Stimulated activated CD8-positive, alpha-beta memory T cell treated with anti-CD3 and anti-CD28 coated beads, Interleukin-7, amount 100 ng/mL, for 4 hours (primary cell): ENCODE data around the gene CD4.

ENCODE experiments used
- DNase-seq, 2 donors: peaks; one replicate each; pipeline ENCODE4 v3.0.0-alpha.2; 2020; ENCODE audit warnings: low read depth in 2 of 2

CD4 gene

DNA sequence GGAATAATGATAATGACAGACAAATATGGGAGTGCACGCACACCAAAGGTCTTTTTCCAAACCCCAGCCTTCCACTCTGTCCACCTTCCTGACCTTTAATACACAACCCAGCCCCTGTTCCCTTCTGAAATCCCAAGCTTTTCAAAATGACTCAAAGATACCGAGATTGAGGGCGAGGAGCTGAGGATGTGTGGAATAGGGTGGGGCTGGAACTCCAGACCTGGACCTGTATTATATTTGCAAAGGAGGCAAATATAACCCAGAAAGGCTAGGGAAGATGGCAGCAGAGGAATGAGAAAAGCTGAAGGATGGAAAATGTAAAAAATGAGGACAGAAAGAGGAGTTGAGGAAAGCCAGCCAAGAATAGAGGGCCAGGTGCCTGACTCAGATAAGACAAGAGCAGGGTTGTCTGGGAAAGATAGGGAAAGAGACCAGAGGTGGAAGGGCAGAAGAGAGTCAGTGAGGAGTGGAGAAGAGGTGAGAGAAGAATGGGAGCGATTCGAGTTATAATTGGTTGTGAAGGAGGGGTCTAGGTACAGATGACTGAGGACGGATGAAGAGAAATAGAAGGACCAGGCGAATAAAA lies 24.2 kb upstream of the CD4 start:
- no peak for DNase-seq

DNA sequence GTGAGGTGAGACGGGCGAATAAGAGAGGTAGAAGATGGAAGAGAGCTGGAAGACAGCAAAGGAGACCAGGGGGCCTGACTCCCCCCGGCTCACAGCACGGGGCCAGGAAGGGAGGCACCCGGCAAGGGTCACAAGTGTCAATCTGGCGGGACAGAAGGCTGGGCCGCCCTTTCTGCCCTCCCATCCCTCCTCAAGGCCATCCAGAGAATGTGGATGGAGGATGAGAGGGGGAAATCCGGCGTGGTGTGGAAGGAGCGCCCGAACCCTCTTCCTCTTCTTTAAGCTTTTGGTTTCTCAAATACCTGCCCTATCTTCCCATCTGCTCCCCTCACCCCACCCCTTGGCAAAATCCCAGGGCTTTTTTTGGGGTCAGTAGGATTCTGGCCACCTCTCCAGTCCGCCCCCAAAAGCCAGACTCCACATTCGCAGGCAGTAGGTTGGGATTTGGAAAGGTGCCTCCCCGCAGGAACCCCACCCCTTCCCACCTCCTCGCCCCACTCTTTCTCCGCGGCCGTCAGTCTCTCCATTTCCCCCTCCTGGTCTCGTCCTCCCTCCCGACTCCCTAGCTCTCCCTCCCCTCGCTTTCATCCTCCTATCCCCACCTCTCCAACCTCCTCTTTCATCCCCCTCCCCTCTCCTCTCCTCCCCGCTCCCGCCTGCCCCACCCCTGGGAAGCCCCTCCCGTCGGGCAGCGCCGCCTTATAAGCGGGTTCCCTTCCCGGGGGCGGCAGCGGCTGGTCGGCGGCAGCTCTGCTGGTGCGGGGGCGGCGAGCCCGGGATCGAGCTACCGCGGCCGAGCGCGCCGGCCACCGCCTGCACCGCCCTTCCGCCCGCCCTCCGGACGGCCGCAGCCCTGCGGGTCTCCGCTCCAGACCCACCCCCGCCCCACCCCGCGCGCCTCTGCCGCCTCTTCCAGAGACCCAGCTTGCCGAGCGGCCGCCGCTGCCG lies 23.4 kb upstream of the CD4 start, which contains the start of gene PTMS:
PTMS (plus strand) TSS at position 730 of the 948 bp plus-strand sequence. CDS start 343 bp downstream, outside the sequence.
- DNase-seq: peak in 1 of 2 donors; percentile 27

DNA sequence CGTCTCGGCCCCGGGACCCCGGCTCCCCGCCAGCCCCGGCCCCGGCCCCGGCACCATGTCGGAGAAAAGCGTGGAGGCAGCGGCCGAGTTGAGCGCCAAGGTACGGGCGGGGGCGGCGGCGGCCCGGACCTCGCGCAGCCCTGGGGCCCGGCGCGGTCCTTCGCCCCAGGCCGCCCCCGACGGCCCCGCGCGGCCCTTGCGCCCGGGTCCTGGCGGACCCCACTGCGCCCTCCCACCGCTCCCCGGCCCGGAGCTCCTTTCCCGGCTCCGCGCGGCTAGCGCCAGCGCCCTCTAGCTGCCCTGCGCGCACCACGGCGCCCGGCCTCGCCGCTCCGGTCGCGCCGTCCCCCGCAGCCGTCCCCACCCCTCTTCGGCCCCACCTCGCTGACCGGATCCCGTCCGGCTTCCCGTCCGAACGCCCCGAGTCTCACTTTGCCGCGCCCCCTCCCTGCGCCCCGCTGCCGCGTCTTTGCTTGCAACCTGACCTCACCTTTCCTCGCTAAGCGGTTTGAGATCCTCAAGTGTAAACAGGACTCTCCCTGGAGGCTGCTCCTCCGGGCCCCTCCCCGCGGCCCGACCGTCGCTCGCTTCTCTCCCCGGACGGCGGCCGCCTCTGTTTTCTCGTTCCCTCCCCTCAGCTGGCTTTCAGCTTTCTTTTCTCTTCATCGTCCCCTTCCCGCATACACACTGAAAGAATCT lies 22.5 kb upstream of the CD4 start:
- DNase-seq: peak in 1 of 2 donors; percentile 46

DNA sequence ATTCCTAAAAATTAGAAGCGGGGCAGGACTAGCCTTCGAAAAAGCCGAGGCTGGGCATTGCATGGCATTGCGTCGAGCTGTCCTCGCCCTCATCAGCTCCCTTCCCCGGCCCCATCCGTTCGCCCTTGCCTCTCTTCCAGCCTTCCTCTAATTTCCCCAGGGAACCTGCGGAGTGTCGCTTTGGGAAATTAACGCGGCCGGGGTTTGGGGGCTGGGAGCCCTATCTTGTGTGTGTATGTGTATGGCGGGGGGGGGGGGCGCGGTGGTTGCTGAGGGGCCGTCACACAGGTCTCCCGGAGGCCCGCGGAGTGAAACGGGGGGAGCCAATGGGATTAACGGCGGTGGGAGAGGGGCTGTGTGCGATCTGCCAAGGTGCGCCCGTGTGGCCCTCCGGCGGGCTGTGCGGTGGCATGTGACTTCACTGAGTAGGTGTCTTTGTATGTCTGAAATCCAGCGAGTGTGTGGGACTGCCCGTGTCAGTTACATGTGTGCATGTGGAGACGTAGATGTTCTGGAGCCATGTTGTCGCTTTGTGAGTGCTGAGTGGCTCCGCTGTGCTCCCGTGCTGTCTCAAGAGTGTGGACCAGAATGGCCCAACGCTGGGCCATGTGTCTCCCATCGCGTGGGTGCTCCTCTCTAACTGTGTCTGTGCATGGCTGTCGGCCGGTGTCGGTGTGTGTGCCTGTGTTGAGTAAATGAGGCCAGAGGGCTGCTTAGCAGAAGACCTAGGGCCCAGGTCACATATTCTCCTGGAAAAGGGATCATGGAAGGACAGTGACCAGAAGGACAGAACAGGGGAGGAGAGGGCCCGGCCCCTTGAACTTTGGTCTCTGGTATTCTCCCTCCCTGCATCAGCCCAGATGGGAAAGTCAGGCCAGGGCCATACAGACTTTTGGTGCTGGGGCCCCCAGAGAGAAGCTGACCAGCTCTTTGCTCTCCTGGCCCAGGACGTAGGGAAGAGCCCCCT lies 21.7 kb upstream of the CD4 start:
- DNase-seq: no peak

DNA sequence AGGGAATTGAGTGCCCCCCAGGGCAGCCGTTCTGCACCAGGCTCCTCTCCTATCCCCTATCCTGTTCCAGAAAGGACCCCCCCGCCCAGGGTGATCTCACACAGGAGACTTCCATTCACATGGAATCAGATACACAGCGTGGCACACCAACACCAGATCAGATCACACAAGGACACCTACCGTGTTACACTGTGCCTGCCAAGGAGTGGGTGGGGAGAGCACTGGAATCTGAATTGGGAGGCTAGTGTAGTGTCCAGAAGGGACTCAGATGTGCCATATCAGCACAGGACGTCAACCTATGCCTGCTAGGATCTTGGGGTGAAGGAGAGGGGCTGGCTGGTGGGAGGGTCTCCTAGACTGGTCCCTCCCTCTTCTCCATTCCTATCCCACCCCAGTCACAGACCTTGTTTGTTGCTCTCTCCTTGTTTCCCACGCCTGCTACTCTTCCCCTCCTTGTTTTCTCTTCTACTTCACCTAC lies 20.9 kb upstream of the CD4 start:
- DNase-seq: no peak

DNA sequence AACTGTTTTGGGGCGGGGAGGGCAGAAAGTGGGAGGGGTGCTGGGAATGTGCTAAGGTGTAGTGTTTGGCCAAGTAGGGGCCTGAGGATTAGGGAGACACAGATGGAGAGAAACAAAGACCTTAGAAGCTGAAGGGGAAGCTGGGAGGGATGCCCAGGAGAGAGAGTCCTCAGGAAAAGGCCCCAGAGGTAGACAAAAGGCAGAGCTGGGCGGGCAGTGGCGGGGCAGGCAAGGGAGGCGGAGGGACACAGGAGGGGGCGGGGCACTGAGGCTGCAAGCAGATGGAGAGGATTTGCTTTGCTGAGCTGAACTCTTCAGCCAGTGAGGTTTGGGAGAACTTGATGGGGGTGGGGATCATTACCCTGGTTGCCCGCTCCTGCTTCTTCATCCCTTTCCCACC lies 20.3 kb upstream of the CD4 start:
- DNase-seq: no peak

DNA sequence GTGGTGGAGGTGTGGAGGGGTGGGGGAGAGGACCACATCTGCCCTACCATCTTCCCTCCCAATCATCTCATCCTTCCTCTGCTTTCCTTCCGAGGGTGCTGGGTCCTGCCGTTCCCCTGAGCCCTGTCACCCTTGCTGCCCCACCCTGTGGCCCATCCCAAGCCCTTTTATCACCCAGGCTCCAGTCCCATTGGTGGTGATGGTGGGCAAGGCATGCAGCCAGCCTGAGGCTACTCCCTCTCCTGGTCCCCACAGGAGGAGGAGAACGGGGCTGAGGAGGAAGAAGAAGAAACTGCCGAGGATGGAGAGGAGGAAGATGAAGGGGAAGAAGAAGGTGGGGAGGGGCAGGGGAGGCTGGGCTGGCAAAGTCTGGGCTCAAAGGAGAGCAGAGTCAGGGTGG lies 19.7 kb upstream of the CD4 start:
- no peak for DNase-seq

DNA sequence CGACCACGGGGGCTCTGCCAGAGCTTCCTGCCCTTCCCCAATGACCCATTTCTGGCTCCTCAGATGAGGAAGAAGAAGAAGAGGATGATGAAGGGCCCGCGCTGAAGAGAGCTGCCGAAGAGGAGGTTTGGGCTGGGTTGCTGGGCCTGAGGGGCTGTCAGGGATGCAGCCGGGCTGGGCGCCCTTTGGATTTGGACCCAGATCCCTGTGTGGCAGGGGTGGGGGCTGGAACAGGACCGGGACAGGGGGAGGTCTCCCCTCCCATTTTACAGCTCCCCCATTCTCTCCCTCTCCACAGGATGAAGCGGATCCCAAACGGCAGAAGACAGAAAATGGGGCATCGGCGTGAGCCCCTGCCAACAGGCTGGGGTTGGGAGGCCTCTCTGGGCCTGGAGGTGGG lies 19.2 kb upstream of the CD4 start:
- no peak for DNase-seq

DNA sequence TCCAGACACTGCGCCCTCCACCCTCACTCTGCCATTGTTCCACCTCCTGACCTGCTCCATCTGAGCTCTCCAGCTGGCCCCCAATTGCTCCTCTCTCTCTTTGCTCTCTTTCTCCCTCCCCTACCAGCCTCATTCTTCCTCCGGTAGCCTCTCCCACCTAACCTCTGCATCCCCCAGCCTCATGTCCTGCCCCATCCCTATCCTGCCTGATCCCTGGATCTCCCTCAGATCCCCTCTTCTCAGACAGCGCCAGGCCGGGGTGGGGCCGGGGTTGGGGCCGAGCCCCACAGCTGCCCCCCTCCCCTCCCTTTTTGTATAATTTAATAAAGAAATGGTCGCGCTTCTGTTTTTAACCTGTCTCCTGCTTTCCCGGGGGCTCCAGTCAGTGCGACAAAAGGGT lies 18.7 kb upstream of the CD4 start:
- no peak for DNase-seq

DNA sequence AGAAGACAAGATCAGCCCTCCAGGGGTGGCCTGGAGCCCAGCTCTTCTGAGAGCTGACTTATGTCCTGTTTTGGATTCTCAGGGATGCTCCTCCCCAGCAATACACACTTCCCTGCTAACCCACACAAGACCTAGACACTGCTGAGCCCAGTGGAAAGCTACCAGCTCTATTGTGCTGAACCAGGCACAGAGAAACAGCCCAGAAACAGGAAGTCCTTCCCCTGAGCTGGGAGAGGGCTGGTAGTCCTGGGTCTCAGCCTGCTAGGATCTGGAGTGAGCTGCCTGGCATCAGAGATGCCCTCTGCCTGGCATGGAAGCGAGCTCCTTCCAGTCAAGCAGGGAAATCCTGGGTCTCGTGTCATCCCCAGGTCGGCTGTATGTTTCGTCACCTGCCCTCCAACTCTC lies 18.2 kb upstream of the CD4 start:
- no peak for DNase-seq

DNA sequence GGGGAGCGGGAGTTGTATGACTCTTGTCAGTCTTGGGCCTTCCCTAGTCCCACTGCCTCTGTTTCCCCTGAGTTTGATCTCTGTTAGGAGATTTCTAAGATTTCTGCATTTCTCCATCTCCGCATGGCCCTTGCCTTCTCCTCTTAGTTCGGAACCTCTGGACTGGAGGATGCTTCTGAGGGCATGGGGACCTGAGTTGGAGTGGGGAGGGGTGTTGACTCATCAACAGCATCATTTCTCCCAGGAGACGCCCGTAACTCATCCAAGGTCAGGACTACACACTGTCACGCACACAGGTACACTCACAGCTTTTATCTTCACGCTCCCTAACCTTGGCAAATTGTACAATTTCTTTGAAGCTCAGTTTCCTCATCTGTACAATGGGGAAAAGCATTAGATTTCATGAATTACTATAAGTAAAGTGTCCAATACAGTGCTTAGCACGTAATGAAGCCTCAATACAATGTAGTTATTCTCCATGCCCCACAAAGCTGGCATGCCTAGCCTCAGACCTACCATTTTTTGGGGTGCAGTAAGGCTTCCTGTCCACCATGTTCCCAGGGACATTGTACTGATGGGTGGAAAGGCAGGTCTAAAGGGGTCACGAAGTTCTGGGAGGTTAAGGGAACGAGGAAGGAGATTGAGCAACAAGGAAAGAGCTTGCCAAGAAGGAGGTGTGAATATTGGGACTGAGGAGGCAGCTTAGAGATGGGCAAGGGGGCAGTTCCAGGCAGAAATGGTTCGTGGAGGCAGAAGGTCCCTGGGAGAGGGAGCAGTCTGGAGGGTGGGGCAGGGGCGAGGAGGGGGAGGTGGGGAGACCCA lies 17.6 kb upstream of the CD4 start:
- no peak for DNase-seq

DNA sequence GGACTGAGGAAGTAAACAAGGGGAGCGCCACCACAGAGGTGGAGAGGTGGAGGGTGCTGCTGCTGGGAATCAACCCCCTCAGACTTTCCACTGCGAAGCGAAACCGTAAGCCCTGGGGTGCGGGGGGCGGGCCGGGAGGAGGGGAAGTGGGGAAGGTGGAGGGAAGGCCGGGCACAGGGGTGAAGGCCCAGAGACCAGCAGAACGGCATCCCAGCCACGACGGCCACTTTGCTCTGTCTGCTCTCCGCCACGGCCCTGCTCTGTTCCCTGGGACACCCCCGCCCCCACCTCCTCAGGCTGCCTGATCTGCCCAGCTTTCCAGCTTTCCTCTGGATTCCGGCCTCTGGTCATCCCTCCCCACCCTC lies 17.0 kb upstream of the CD4 start, which contains the start of gene LAG3:
LAG3 (plus strand) TSS at position 190 of the 365 bp plus-strand sequence. CDS start 333 bp downstream, outside the sequence.
- DNase-seq: peak; percentile 59 to 65

DNA sequence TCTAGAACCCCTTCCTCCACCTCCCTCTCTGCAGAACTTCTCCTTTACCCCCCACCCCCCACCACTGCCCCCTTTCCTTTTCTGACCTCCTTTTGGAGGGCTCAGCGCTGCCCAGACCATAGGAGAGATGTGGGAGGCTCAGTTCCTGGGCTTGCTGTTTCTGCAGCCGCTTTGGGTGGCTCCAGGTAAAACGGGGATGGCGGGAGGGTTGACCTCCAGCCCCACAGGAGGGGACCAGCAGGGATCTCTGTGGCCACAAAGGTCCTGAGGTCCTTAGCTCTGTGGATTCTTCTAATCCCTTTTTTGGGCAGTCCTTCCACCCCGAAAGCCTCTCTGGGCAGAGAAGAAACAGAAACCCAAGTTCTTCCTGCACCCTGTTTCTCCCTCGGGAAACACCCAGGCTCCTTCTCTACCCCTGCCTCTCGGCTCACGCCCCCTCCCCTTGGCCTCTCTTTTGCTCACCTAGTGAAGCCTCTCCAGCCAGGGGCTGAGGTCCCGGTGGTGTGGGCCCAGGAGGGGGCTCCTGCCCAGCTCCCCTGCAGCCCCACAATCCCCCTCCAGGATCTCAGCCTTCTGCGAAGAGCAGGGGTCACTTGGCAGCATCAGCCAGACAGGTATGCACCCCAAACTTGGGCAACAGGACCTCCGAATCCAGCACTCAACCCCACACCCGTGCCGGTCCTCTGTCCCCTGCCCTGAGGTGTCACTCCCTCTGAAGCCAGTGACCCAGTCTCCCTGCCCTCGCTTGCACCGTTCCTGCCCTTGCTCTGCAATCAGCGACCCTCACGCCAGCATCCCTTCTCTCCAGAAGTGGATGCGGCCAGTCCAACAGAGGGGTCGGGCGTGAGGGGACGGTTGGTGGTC lies 16.4 kb upstream of the CD4 start:
- DNase-seq: no peak

DNA sequence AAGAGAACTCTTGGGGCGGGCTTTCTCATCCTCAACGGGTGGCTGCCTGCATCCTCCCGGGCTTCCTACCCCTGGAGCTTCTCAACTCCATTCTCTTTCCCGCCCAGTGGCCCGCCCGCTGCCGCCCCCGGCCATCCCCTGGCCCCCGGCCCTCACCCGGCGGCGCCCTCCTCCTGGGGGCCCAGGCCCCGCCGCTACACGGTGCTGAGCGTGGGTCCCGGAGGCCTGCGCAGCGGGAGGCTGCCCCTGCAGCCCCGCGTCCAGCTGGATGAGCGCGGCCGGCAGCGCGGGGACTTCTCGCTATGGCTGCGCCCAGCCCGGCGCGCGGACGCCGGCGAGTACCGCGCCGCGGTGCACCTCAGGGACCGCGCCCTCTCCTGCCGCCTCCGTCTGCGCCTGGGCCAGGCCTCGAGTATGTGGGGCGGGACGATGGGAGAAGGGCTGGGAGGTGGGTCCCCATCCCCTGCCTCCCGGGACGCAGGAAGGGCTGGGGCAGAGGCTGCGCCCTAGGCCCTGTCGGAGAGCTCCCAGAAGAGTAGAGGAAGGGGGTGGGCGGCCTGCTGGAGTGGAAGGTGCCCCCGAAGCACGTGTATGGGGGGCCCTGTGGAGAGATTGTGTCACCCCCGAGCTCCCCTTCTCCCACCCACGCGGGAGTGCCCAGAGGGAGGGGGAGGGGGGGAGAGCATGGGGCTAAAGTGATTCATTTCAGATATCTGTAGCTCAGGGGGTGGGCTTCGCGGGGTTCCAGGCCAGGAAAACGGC lies 15.6 kb upstream of the CD4 start:
- DNase-seq: peak; percentile 81 to 82

DNA sequence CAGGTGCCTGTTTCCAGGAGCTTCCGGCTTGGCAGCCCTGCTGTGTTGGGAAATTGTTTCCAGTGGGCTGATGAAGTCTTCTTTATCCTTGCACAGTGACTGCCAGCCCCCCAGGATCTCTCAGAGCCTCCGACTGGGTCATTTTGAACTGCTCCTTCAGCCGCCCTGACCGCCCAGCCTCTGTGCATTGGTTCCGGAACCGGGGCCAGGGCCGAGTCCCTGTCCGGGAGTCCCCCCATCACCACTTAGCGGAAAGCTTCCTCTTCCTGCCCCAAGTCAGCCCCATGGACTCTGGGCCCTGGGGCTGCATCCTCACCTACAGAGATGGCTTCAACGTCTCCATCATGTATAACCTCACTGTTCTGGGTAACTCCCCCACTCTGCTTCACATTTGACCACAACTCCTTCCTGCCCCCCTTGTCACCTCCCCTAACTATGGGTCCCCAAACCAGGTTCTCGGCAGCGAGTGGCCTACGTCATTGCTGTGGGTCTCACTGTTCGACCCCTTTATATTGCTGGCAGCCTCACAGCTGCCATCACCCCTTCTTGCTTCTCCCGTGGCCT lies 14.7 kb upstream of the CD4 start:
- DNase-seq: peak in 1 of 2 donors; percentile 50

DNA sequence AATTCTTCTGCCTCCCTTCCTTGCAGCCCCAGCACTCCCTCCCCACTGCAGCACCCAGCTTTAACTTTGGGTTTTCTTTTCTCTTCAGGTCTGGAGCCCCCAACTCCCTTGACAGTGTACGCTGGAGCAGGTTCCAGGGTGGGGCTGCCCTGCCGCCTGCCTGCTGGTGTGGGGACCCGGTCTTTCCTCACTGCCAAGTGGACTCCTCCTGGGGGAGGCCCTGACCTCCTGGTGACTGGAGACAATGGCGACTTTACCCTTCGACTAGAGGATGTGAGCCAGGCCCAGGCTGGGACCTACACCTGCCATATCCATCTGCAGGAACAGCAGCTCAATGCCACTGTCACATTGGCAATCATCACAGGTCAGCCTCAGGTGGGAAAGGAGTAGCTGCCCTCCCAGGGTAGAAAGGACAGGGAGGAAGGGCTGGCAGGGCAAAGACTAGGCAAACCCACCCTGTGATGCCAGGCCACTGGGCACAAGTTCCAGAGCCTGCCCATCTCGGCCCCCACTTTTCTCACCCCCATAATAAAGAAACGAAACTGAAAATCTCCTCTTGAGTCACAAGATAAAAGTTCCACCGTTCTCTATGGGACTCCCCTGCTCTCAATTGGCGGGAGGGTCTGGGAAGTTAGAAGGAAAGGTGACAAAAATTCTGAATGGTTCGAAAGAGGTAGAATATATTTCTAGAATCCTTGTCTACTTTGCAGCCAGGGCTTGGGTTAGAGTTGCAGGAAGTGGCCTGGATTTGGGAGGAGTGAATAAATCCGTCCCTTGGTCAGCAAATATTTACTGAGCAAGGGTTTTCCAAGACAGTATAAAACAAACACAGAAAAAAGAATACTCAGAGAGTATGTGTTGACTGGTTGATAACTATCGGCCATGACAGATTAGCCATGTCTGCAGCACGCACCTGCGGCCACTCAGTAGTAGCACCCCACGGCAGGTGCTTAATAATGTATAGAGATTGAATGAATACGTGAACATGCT lies 13.8 kb upstream of the CD4 start:
- DNase-seq: no peak

DNA sequence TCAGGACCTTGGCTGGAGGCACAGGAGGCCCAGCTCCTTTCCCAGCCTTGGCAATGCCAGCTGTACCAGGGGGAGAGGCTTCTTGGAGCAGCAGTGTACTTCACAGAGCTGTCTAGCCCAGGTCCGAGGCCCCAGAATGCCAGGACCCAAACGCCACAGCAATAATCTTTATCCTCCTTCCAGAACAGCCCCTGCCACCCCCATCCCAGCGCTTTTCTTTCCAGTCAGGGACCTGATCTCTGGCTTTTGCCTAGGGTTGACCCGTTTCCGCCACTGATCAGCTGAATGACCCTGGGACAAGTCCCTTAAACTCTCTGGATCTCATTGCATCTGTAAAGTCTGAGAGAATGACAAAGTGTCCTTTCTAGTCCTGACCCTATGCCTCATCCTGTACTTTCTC lies 11.9 kb upstream of the CD4 start:
- DNase-seq: no peak
